ENCODE measurements around the gene ATP1B3. TPM values are rescaled to one million over a fixed set of nuclear protein-coding genes. Genes with fewer than 3 reads are reported as not detected.

ATP1B3 gene
- total and polyA plus RNA-seq, 2 of the 13 experiments (the other 11 are each of a cell fraction or from before 2014, with no cell fraction given), result 84.3 to 93.6 TPM

- TF ChIP-seq KMT2A (CRISPR knock-in tag; IDR thresholded peaks at IDR 0.05) (peak; percentile 38; the same call in 1 of the 2 replicates), ZNF256 (CRISPR knock-in tag; conservative IDR thresholded peaks at IDR 0.05) (no peak), ZNF556 (CRISPR knock-in tag; IDR thresholded peaks at IDR 0.05; ENCODE audit: borderline replicate concordance) (no peak), HMGXB4 (CRISPR knock-in tag; IDR thresholded peaks at IDR 0.05; ENCODE audit: borderline replicate concordance in 1 of 2, low read depth in 1 of 2) (peak; percentile 84 to 89), MTA3 (CRISPR knock-in tag; IDR thresholded peaks at IDR 0.05) (no peak), ZNF775 (CRISPR knock-in tag; IDR thresholded peaks at IDR 0.05; ENCODE audit: borderline replicate concordance) (no peak), ZNF704 (CRISPR knock-in tag; IDR thresholded peaks at IDR 0.05; ENCODE audit: borderline replicate concordance) (no peak), E2F2 (CRISPR knock-in tag; IDR thresholded peaks at IDR 0.05; ENCODE audit: borderline replicate concordance) (no peak), CENPX (CRISPR knock-in tag; IDR thresholded peaks at IDR 0.05) (no peak), NR3C1 (CRISPR knock-in tag; IDR thresholded peaks at IDR 0.05) (no peak), GATAD2A (CRISPR knock-in tag; IDR thresholded peaks at IDR 0.05) (peak; percentile 42; the same call in 1 of the 2 replicates), ZBTB7A (CRISPR knock-in tag; IDR thresholded peaks at IDR 0.05) (no peak), SRY (CRISPR knock-in tag; IDR thresholded peaks at IDR 0.05) (no peak), MAFK (conservative IDR thresholded peaks at IDR 0.05 in 1 of 2, IDR thresholded peaks at IDR 0.05 in 1 of 2; ENCODE audit: low read length in 2 of 2) (no peak), ZBTB49 (CRISPR knock-in tag; IDR thresholded peaks at IDR 0.05; ENCODE audit: borderline replicate concordance) (no peak), RFXANK (CRISPR knock-in tag; IDR thresholded peaks at IDR 0.05) (no peak), JUN (CRISPR knock-in tag; IDR thresholded peaks at IDR 0.05) (no peak), ZNF768 (CRISPR knock-in tag; IDR thresholded peaks at IDR 0.05) (no peak), ZNF800 (CRISPR knock-in tag; IDR thresholded peaks at IDR 0.05) (0 out of 2 replicates have a peak, but pooled peaks have one; percentile 41), E2F1 (CRISPR knock-in tag; IDR thresholded peaks at IDR 0.05) (no peak), XRCC5 (optimal IDR thresholded peaks at IDR 0.05; ENCODE audit: low read length) (peak; percentile 68)
Measured at GRCh38 chr3:141875374-141875892, 1.0 kb upstream of the ATP1B3 start (continued).

Measured in HepG2 (cell line).